Left ventricle myocardium inferior (tissue), 1 donor: ENCODE data around the gene RAB3C. TPM values are rescaled to one million over a fixed set of nuclear protein-coding genes. Genes with fewer than 3 reads are reported as not detected.

ENCODE experiments used
- DNase-seq: peaks from one replicate; pipeline ENCODE4 v3.0.0-alpha.2; 2020
- H3K27ac ChIP-seq: fragments of 200-600 bp; replicated peaks from 2 replicates; pipeline ENCODE4 v1.8.0; 2021
- H3K27me3 ChIP-seq: fragments of 200-600 bp; 2 replicates; pipeline ENCODE4 v1.8.0; 2021; ENCODE audit warnings: low read depth
- H3K36me3 ChIP-seq: fragments of 200-600 bp; 2 replicates; pipeline ENCODE4 v1.8.0; 2021
- H3K4me1 ChIP-seq: fragments of 200-600 bp; 2 replicates; pipeline ENCODE4 v1.8.0; 2021
- H3K4me3 ChIP-seq: fragments of 200-600 bp; 2 replicates; pipeline ENCODE4 v1.8.0; 2021; ENCODE audit warnings: mild to moderate bottlenecking, moderate library complexity
- H3K9me3 ChIP-seq: fragments of 200-600 bp; replicated peaks from 2 replicates; pipeline ENCODE4 v1.8.0; 2021
- CTCF ChIP-seq: fragments of 200-600 bp; IDR thresholded peaks from 2 replicates; pipeline ENCODE4 v1.8.0; 2021; ENCODE audit warnings: antibody characterized with exemption, mild to moderate bottlenecking, borderline replicate concordance
- intact Hi-C: fragments of 100-400 bp; cut with micrococcal nuclease; formaldehyde crosslinking; loops from one replicate; pipeline ENCODE4 v1.11.0; 2022
- total RNA-seq: library from RNA; stranded (reverse); fragmentation: NEBNext Ultra II Directional; extraction: Animal tissue kit (Norgen Biotek cat#: 25700); gene quantifications from one replicate; pipeline ENCODE4 v1.2.1, GENCODE V29; 2021
- donor health status: DM: no; HTN: yes; CAD: no; lungs with severe emphysema.

Gene RAB3C
- total RNA-seq, 1 donor from 2014 or later = 1.2 TPM

GRCh38 chr5:58851571-58851970, 268.7 kb downstream of the RAB3C start:
- Histone ChIP-seq H3K36me3 (no peaks in the 10 kb centered on the region), H3K4me3 (no peak overlapping the region), H3K4me1 (no peaks in the 10 kb centered on the region), H3K27me3 (peaks cover 40% of the 10 kb centered on the region), H3K9me3 (no peaks in the 10 kb centered on the region), H3K27ac (no peak overlapping the region)
- no peak for DNase-seq
- intact Hi-C loops = loop anchor here (2.0 kb wide), 1 partner anchor 353 kb away; no protein-coding TSS in a partner anchor
- TF ChIP-seq CTCF = no peak

GRCh38 chr5:58852566-58852965, 269.7 kb downstream of the RAB3C start:
- no peaks in the 10 kb centered on the region for H3K4me1 ChIP-seq
- DNase-seq = no peak
- H3K4me3 ChIP-seq = no peak overlapping the region
- no peak overlapping the region for H3K27ac ChIP-seq
- no peak for TF ChIP-seq CTCF
- intact Hi-C loops = no loop called here
- H3K27me3 ChIP-seq = peaks cover 30% of the 10 kb centered on the region
- H3K9me3 ChIP-seq = no peaks in the 10 kb centered on the region
- H3K36me3 ChIP-seq = no peaks in the 10 kb centered on the region

GRCh38 chr5:58854441-58854840, 271.6 kb downstream of the RAB3C start:
- H3K36me3 ChIP-seq = no peaks in the 10 kb centered on the region
- intact Hi-C loops = no loop called here
- no peak overlapping the region for H3K27ac ChIP-seq
- TF ChIP-seq CTCF = no peak
- no peak overlapping the region for H3K4me3 ChIP-seq
- no peak for DNase-seq
- peaks cover 18% of the 10 kb centered on the region for H3K27me3 ChIP-seq
- H3K4me1 ChIP-seq = no peaks in the 10 kb centered on the region
- H3K9me3 ChIP-seq = no peaks in the 10 kb centered on the region

GRCh38 chr5:58855851-58856739, 273.2 kb downstream of the RAB3C start:
- intact Hi-C loops = no loop called here
- Histone ChIP-seq H3K36me3 (no peaks in the 10 kb centered on the region), H3K9me3 (no peaks in the 10 kb centered on the region), H3K4me1 (no peaks in the 10 kb centered on the region), H3K4me3 (no peak overlapping the region), H3K27ac (no peak overlapping the region), H3K27me3 (peaks cover 3% of the 10 kb centered on the region)
- TF ChIP-seq CTCF = no peak
- DNase-seq = no peak

- TF ChIP-seq CTCF = no peak
- Histone ChIP-seq H3K27me3 (no peaks in the 10 kb centered on the region), H3K36me3 (no peaks in the 10 kb centered on the region), H3K4me3 (no peak overlapping the region), H3K27ac (no peak overlapping the region), H3K4me1 (no peaks in the 10 kb centered on the region), H3K9me3 (no peaks in the 10 kb centered on the region)
- no peak for DNase-seq
- intact Hi-C loops = no loop called here
These were observed 274.7 kb downstream of the RAB3C start for GRCh38 chr5:58857609-58858008.
